Measurements from ENCODE around the gene SMCP. TPM values are rescaled to one million over a fixed set of nuclear protein-coding genes. Genes with fewer than 3 reads are reported as not detected.
A peak's percentile ranks its signal among the peaks of the same experiment; 100 is the strongest.

Gene SMCP
- total and polyA plus RNA-seq, 12 donors, result not detected

- Histone ChIP-seq H3K27me3 (peaks cover 0 to 13% (median 0%) of the 10 kb centered on the region in 7 donors), H3K36me3 (no peaks in the 10 kb centered on the region), H3K4me3 (no peak overlapping the region), H3K4me1 (no peaks in the 10 kb centered on the region), H3K9me3 (no peaks in the 10 kb centered on the region), H3K27ac (no peak overlapping the region)
- DNase-seq (no peak), ATAC-seq (no peak)
- intact Hi-C loops (cut with DNase I), result loop anchor here in 1 of 10 donors (10.0 kb wide), 1 partner anchor 360 kb away; no protein-coding TSS in a partner anchor
- no peak for TF ChIP-seq CTCF (IDR thresholded peaks at IDR 0.05)
Measured at GRCh38 chr1:152864443-152864842, 13.7 kb upstream of the SMCP start.

GRCh38 chr1:152866321-152866720 is 11.8 kb upstream of the SMCP start:
- Histone ChIP-seq H3K36me3 (no peaks in the 10 kb centered on the region), H3K27me3 (peaks cover 0 to 13% (median 0%) of the 10 kb centered on the region in 7 donors), H3K4me1 (no peaks in the 10 kb centered on the region), H3K4me3 (no peak overlapping the region), H3K9me3 (no peaks in the 10 kb centered on the region), H3K27ac (no peak overlapping the region)
- no peak for TF ChIP-seq CTCF (IDR thresholded peaks at IDR 0.05)
- intact Hi-C loops (cut with DNase I), result loop anchor here in 1 of 10 donors (10.0 kb wide), 1 partner anchor 358 kb away; no protein-coding TSS in a partner anchor
- 62 to 66% methylated on average over 2 of the region's 2 CpGs for whole genome bisulfite sequencing, 2 donors
- no peak for DNase-seq
- ATAC-seq, result no peak

- no peak overlapping the region for H3K4me3 ChIP-seq
- H3K27me3 ChIP-seq, result peaks cover 0 to 20% (median 3%) of the 10 kb centered on the region in 7 donors
- intact Hi-C loops (cut with DNase I), result loop anchor here in 7 of 10 donors (5.0 to 10.0 kb wide), 2 partner anchors 352 to 355 kb away; no protein-coding TSS in a partner anchor
- H3K36me3 ChIP-seq, result no peaks in the 10 kb centered on the region
- H3K9me3 ChIP-seq, result no peaks in the 10 kb centered on the region
- DNase-seq (peak; percentile 13 to 36), ATAC-seq (peak in 3 of 8 donors; percentile 38 to 56 (median 56))
- peak in 8 of 9 donors; percentile 32 to 78 (median 70) for TF ChIP-seq CTCF (IDR thresholded peaks at IDR 0.05)
- no peak overlapping the region for H3K27ac ChIP-seq
- WGBS, 2 donors, result 31 to 38% methylated on average over 9 of the region's 9 CpGs
- no peaks in the 10 kb centered on the region for H3K4me1 ChIP-seq
Measured at GRCh38 chr1:152869808-152870419, 8.2 kb upstream of the SMCP start.

GRCh38 chr1:152870831-152871730 is 7.0 kb upstream of the SMCP start:
- WGBS, 2 donors, result 41 to 43% methylated on average over 17 of the region's 17 CpGs

More at GRCh38 chr1:152870831-152871730, 7.0 kb upstream of the SMCP start:
- Histone ChIP-seq H3K36me3 (no peaks in the 10 kb centered on the region), H3K4me1 (no peaks in the 10 kb centered on the region), H3K9me3 (no peaks in the 10 kb centered on the region), H3K4me3 (no peak overlapping the region), H3K27ac (no peak overlapping the region), H3K27me3 (peaks cover 0 to 15% (median 3%) of the 10 kb centered on the region in 7 donors)
- TF ChIP-seq CTCF (IDR thresholded peaks at IDR 0.05), result peak in 2 of 9 donors; percentile 6 to 8
- intact Hi-C loops (cut with DNase I), result loop anchor here in 6 of 10 donors (5.0 to 10.0 kb wide), 2 partner anchors 351 to 354 kb away; no protein-coding TSS in a partner anchor
- no peak for ATAC-seq
- no peak for DNase-seq

All from heart right ventricle (tissue), 16 donors.